Measurements from ENCODE around the gene RNF103. TPM values are rescaled to one million over a fixed set of nuclear protein-coding genes. Genes with fewer than 3 reads are reported as not detected.
"Not testable (repeated sequence)": the region's sequence is repeated elsewhere in the genome, so short reads cannot be mapped to it uniquely, and the experiment has no call there.

RNF103 gene
- total RNA-seq, 1 experiment from 2014 or later: 15.8 TPM

DNA sequence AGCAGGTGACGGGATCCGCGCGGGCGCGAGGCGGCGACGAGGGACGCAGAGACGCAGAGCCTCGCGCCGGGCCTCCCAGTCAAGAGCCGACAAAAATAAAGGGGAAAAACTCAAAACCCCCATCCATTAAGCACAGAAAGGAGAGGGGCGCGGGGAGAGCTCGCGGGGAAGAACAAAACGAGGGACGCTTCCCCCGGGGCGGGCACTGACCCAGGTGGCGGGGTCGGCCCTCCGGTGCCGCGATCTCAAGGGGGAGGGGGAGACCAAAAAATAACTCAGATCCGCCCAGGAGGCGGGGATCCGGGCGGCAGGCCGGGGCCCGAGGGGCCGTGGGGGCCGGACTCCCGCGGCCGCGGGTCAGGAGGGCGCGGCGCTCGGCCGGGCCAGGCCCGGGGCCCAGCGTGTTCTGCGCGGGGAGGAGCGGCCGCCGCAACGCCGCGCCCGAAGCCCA, 597 bp downstream of the RNF103 start:
- peak; percentile 54 for DNase-seq (ENCODE audit: low spot score)

DNA sequence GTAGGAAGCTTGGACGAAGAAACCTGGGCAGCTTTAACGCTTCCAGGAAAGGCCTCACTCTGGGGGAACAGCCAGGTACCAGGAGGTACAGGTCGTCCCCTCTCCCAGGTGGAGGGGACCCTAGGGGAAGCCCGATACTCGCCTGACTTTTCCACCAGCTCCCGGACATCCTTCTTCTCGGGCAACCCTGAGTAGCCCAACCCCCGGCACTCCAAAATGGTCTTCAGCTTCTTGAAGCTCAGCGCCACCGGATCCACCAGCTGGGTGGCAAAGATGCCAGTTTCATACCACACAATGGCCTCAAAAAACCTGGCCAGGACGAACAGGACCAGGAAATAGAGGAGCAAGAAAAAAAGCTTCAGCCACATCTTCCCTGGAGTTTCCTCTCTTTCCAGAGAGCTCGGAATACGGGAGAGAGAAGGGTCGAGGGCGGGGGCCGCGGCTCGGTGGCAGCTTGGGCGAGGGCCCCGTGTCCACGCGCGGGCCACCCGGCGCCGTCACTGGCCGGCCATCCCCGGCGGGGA, 1.1 kb downstream of the RNF103 start:
- DNase-seq (ENCODE audit: low spot score): peak; percentile 66

DNA sequence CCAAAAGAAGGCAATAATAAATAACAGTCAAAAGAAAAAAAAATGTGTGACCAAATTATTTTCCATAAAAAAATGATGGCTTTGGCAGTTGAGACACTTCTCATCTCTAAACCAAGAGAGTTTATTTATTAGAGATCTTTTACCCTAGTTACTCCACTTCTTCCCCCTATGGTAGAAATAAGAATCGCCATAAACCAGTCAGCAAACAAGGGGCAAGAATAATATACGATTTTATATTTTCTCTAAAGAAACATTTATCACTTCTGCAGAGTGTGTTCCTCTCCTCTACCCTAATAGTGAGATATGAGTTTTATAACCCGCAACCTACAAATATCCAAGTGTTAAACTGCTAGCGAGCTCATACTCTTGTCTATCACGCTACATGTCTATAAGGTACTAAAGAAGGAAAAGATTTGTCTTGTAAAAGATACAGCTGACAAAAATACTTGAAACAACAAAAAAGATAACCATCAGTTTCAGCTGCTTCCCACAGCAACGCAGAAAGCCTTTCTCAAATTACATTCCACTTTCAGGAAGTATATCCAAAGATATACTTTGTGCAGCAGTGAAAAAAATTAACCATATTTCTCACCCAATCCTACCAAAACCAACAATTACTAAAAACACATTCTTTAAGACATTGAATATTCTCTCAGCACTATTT, 2.3 kb downstream of the RNF103 start:
- peak; percentile 36 for DNase-seq (ENCODE audit: low spot score)

DNA sequence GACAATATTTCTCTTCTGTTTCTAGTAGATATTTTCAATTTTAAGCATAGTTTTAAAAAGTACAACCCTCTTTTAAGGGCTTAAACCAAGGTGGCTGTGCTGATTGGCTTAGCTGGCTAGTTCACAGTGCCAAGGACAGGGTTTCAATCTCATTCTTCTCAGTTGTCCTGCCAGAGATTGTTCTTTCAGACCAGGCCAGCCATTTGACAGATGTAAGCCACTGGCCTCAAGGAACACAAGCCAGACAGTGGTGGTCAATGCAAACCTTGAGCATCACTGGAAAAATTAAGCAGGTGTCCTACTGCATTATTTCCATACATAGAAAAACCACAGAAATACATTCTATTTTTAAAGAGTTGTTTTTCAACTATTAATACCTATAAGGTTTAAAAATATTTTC, 5.9 kb downstream of the RNF103 start:
- DNase-seq (ENCODE audit: low spot score): no peak

DNA sequence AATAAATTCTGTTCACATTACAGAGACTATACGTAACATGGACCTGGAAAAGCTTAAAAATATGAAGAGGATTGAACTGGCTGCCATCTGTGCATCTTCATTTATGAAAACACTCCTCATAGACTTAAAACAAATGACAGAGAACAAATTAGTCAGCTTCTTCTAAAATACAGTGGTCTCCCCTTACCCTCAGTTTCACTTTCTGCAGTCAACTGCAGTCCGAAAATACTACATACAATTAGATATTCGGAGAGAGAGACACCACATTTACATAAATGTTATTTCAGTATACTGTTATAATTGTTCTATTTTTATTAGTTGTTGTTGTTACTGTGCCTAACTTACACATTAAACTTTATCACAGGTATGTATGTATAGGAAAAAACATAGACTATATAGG, 6.5 kb downstream of the RNF103 start:
- DNase-seq (ENCODE audit: low spot score): no peak

DNA sequence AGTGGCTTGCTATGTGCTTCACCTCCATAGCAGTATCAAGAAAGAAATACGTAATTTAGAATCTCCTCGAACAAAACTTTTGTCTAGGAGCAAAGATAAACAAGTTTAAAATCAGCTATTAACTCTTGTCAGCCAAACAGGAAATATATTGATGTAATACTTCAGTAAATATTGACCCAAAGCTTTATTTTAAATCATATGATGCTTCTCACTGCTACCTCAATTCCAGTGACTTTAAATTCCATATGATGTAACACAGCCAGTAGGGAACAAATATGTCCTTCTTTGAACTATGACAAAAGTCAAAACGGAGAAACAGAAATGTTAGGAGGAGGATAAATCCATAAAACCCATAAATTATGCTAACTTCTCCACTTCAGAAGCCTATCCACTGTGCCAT, 7.2 kb downstream of the RNF103 start:
- no peak for DNase-seq (ENCODE audit: low spot score)

DNA sequence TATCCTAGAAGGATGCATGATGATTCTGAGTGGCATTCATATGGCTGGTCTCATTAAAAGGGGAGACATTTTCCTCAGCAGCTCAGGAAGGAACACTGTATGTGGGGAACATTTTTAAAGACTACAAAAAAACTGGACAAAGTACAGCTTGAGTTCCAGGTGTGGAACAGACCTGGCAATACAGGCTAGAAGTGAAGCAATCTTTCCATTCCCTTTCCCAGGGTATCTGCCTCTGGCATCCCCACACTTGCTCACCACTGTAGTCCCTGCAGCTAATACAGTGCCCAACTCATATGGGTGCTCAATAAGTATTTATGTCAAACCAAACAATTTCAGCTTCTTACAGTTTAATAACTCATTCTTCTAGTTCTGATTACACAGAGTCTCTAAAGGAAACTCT, 8.1 kb downstream of the RNF103 start:
- no peak for DNase-seq (ENCODE audit: low spot score)

DNA sequence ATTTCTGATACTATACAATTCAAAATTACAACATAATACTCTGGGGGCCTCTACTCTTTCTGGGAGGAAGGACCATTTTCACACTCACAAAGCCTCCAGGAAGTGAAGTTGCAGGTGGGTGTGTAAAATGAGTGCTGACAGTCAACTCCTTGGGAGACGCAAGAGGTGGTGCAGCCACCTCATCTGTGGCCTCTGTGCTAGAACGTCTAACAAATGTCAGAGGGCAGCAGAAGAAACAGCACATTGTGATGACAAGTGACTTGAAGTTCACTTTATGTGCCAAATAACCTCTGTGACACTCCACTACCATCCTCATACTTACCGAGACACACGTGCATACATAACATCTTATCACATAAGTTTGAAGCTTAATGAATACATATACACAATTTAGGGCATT, 10.2 kb downstream of the RNF103 start:
- no peak for DNase-seq (ENCODE audit: low spot score)

DNA sequence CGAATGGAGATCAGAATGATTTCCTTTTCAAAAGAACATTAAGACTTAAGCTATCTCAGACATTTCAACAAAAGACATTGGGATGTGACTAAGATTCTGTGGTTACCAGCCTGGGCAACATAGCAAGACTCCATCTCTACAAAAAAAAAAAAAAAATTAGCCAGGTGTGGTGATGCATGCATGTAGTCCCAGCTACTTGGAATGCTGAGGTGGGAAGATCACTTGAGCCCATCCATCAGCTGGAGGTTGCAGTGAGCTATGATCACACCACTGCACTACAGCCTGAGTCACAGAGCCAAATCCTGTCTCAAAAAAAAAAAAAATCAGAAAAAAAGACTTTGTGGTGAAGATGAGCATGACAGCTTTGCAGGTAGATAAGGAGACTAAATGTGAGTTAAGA, 12.8 kb downstream of the RNF103 start:
- DNase-seq (ENCODE audit: low spot score): no peak

DNA sequence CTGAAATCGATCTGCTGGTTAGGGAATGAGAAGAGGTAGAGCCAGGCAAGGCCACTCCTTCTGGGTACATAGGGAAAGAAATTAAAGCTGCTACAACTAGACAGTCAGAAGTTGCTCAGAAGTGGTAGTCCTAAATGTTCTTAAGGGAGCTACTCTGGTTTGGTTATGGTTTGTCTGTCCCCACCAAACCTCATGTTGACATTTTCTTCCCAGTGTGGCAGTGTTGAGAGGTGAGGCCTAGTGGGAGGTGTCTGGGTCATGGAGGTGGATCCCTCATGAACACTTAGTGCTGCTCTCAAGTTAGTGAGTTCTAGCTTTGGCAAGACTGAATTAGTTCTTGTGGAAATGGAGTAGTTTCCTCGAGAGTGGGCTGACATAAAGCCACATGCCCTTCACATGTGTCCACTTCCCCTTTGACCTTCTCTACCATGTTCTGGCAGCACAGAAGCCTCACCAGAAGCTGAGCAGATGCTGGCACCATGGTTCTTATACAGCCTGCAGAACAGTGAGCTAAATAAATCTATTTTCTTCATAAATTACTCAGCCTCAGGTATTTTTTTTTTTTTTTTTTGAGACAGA, 14.7 kb downstream of the RNF103 start:
- no peak for DNase-seq (ENCODE audit: low spot score)

DNA sequence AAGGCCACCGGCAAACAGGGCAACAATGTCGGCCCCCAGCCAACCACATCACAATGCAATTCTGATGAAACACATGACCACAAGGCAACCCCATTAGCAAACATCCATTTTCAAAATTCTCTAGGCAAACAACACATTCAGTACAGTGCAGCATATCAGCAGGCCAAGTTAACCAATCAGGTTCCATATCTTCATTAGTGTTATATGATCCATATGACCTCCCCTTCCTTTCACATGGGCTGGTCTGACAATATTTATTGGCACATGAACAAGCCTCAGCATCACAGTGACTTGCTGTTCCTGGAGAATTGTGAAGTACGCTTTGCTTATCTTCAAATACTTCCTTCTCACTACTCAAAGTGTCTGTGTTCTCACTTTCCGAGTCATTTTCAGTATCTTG, 19.8 kb downstream of the RNF103 start:
- no peak for DNase-seq (ENCODE audit: low spot score)

DNA sequence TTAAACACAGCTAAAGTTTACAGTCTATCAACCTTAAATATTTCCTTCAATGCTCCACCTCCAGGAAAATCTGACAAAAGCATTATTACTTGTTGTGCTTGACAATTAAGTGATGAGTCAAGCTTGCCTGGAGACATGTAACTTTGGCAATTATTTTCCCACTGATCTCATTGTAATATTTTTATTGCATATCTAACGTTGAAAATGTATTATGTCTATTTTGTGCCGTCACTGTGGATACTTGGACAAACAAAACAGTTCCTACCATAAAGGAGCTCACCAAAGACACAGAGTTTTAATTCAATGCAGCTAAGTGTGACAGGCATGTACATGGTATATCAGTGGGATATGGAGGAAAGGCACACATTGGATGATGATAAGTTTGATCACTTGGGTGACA, 24.7 kb downstream of the RNF103 start:
- DNase-seq (ENCODE audit: low spot score): no peak

DNA sequence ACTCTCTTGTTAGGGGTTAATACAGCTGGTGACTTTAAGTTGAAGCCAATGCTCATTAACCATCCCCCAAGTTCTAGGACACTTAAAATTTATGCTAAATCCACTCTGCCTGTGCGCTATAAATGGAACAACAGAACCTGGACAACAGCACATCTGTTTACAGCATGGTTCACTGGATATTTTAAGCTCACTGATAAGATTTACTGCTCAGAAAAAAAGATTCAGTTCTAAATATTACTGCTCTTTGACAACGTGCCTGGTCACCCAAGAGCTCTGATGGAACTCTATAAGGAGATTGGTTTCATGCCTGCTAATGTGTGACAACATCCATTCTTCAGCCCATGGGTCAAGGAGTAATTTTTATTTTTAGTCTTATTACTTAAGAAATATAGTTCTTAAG, 27.5 kb downstream of the RNF103 start:
- no peak for DNase-seq (ENCODE audit: low spot score)

DNA sequence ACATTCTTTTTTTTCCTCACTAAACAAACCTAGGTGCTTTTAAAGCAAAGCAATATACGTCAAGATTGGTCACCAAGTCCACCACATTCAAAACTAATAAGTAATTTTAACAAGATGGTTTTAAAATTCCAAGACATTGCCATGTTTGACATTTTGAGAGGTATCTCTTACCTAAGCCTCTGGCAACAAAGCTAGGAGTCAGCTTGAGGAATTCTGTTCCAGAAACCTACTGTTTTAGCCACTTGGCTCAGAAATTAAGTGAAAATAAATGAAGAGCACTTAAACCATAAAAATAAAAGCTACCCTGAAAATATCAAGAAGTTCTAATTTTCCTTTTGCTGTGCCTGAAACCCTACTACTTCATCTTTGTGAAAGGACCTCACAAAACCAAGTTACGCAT, 30.4 kb downstream of the RNF103 start:
- DNase-seq (ENCODE audit: low spot score): no peak

DNA sequence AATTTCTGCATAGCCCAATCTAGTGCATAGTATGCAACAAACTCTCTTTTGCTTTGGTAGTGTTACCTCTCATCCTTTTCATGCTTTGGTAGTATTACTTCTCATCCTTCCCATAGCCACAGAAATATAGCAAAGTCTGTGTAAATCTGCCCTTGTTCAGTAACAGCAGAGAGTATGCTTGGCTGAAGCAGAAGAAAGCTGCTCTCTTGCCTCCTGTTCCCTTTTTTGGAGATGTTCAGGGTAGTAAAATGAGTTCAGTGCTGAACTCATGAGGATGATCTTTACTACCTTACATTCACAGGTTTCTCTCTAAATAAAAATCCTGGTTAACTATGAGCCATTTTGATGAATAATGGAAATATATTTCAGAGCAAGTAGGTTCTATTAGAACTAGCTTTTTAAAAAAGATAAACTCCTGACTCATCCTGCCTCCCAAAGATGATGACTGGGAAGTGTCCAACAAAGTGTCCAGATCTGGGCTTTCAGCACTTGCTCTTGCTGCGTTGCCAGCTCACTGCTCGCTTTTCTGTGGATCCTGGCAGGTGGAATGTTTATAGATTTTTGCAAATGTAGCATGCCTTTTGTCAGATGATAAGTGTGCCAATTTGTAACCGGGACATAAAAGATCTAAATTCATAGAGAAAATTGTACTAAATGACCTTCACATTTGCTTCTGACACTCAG, 31.0 kb downstream of the RNF103 start:
- no peak for DNase-seq (ENCODE audit: low spot score)

DNA sequence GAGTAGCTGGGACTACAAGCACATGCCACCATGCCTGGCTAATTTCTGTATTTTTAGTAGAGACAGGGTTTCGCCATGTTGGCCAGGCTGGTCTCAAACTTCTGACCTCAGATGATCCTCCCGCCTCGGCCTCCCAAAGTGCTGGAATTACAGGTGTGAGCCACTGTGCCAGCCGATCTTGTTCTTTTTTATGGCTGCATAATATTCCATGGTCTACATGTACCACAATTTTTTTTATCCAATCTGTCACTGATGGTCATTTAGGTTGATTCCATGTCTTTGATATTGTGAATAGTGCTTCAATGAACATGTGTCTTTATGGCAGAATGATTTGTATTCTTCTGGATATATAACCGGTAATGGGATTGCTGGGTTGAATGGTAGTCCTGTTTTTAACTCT, 34.0 kb downstream of the RNF103 start:
- not testable (repeated sequence) for DNase-seq (ENCODE audit: low spot score)

DNA sequence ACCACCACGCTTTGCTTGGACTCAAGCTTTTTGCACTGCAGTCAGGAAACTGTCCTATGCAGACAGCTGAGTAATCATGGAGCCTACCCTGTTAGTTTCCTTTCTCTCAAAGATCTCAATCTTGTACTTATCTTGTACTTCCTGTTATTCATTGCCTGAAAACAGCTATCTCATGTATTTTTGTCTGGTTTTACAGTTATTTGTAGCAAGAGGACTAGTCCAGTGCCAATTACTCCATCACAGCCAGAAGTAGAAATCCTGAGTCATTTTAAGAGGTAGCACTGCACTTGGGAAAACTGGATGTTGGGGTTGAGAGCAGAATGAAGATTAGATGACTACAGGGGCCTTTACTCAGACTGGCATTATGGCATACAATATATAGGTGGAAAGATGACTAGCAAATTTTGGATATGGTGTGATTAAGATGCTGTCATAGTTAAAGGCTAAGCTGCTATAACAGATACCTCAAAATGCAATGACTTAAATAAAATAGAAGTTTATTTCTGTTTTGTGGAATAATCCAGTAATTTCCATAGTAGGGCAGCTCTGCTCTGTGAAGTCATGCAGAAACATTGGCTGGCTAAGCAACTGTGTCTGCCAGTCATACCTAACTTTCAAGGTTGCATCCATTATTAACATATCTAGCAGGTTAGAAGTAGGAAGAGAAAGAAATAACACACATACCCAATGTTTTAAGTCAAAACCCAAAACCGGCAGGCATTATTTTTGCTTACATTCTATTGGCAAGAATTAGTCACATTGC, 39.3 kb downstream of the RNF103 start:
- DNase-seq (ENCODE audit: low spot score): no peak

DNA sequence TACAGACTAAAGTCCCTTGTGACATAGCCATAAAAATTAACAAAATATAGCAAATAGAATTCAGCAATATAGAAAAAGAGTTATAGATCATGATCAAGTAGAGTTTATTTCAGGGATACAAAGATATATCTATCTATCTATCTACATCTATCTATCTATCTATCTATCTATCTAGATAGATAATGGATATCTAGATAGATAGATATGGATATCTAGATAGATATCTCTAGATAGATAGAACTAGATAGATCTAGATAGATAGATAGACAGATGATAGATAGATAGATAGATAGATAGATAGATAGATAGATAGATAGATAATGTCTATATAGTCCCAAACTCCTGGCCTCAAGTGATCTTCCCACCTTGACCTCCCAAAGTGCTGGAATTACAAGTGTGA, 43.1 kb downstream of the RNF103 start:
- DNase-seq (ENCODE audit: low spot score): no peak

DNA sequence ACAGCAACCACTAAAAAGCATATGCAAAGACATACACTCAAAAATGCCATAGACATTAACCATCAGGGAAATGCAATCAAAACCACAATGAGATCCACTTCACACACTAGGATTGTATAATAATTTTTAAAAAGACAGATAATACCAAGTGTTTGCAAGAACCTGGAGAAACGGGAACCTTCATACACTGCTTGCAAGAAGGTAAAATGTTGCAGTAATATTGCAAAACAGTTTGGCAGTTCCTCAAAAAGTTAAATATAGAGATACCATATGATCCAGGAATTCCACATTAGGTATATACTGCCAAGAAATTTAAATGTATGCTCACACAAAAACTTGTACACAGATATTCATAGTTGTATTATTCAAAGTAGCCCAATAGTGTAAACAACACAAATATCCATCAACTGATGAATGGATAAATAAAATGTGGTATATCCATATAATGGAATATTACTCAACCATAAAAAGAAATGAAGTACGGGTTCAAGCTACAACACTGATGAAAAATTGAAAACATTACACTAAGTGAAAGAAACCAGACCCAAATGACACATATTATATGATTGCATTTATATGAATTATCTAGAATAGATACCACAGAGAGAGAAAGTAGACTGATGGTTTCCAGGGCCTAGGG, 45.7 kb downstream of the RNF103 start:
- no peak for DNase-seq (ENCODE audit: low spot score)

DNA sequence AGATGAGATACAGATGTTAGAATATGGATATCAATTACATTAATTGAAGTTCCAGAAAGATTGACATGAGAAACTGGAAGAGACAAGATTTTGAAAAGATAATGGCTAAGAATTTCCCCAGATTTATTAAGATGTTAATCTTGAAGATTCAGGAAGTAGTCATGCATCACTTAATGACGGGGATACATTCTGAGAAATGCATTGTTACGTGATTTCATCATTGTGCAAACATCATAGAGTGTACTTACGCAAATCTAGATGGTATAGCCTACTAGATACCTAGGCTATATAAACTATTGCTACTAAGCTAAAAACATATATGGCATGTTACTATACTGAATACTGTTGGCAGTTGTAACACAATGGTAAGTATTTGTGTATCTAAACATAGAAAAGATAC, 53.6 kb downstream of the RNF103 start:
- no peak for DNase-seq (ENCODE audit: low spot score)

DNA sequence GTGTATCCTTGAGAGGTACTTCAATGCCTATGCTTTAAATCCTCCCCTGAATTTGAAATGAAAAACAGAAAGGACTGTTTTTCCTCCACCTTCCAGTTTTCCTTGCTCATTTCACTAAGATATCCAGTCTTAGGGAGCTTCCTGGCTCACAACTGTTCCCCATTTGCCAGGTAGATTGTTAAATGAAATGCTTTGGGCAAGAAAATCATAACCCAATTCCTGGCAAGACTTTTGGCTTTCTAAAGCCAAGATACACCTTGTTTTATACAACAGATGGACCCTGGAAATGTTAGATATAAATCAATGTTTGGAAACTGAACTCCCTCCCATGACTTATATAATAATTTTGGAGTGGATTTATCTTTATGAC, 56.9 kb downstream of the RNF103 start:
- DNase-seq (ENCODE audit: low spot score): no peak
